Keratinocyte (primary cell): ENCODE data around the gene ITCH. TPM values are rescaled to one million over a fixed set of nuclear protein-coding genes. Genes with fewer than 3 reads are reported as not detected.

Source experiments
- DNase-seq: peaks from one replicate; pipeline ENCODE4 v3.0.0-alpha.2; 2011; ENCODE audit warnings: low read depth, missing footprints, low spot score
- FAIRE-seq: peaks from 2 replicates; lab custom pipeline; 2011; peaks lifted over from hg19 to GRCh38; lab: Jason Lieb, UNC
- H2AFZ ChIP-seq: 2 replicates; pipeline ENCODE4 v1.6.0; 2012; ENCODE audit warnings: low read length, control low read depth, inconsistent platforms; ENCODE audit not compliant: control insufficient read depth
- H3K27ac ChIP-seq: 2 replicates; pipeline ENCODE4 v1.5.1; 2011; ENCODE audit warnings: low read length; ENCODE audit not compliant: control insufficient read depth, insufficient read depth
- H3K27me3 ChIP-seq: 3 replicates; pipeline ENCODE4 v1.6.0; 2011; ENCODE audit warnings: low read length; ENCODE audit not compliant: control insufficient read depth, insufficient read depth; ENCODE audit errors: extremely low read depth
- H3K36me3 ChIP-seq, 2 experiments: 2 replicates in 1 of 2; 3 replicates in 1 of 2; pipeline ENCODE4 v1.5.1; 2011; ENCODE audit warnings: low read length in 2 of 2, mild to moderate bottlenecking in 1 of 2; ENCODE audit not compliant: control insufficient read depth in 2 of 2, insufficient read depth in 2 of 2; ENCODE audit errors: extremely low read depth in 1 of 2
- H3K4me1 ChIP-seq: 3 replicates; pipeline ENCODE4 v1.5.1; 2011; ENCODE audit warnings: low read length; ENCODE audit not compliant: control insufficient read depth, insufficient read depth; ENCODE audit errors: extremely low read depth
- H3K4me2 ChIP-seq: 3 replicates; pipeline ENCODE4 v1.6.0; 2011; ENCODE audit warnings: low read depth, low read length; ENCODE audit not compliant: control insufficient read depth, insufficient read depth; ENCODE audit errors: extremely low read depth
- H3K4me3 ChIP-seq, 3 experiments: fragments of 200-600 bp in 1 of 3; sonication (generic) in 1 of 3; 2 replicates in 2 of 3; 3 replicates in 1 of 3; pipeline ENCODE4 v1.5.1; 2011 to 2016; ENCODE audit warnings: low read length in 3 of 3, mild to moderate bottlenecking in 3 of 3, control low read depth in 2 of 3, inconsistent platforms in 1 of 3, low read depth in 1 of 3, mixed read lengths in 1 of 3, mixed run types in 1 of 3, moderate library complexity in 1 of 3; ENCODE audit not compliant: control insufficient read depth in 2 of 3, insufficient read depth in 2 of 3; ENCODE audit errors: extremely low read depth in 1 of 3
- H3K79me2 ChIP-seq: 2 replicates; pipeline ENCODE4 v1.6.0; 2012; ENCODE audit warnings: low read length; ENCODE audit not compliant: control insufficient read depth, insufficient read depth
- H3K9ac ChIP-seq: 3 replicates; pipeline ENCODE4 v1.6.0; 2011; ENCODE audit warnings: low read length; ENCODE audit not compliant: control insufficient read depth, insufficient read depth; ENCODE audit errors: extremely low read depth
- H3K9me1 ChIP-seq: 3 replicates; pipeline ENCODE4 v1.6.0; 2011; ENCODE audit warnings: low read length; ENCODE audit not compliant: control insufficient read depth, insufficient read depth; ENCODE audit errors: extremely low read depth
- H3K9me3 ChIP-seq: 2 replicates; pipeline ENCODE4 v1.5.1; 2012; ENCODE audit warnings: low read depth, low read length; ENCODE audit not compliant: control insufficient read depth
- H4K20me1 ChIP-seq: 3 replicates; pipeline ENCODE4 v1.6.0; 2011; ENCODE audit warnings: low read length; ENCODE audit not compliant: control insufficient read depth, insufficient read depth; ENCODE audit errors: extremely low read depth
- CTCF ChIP-seq, 3 experiments: IDR thresholded peaks in 1 of 3; conservative IDR thresholded peaks in 1 of 3; optimal IDR thresholded peaks in 1 of 3; 2 replicates in 2 of 3; 3 replicates in 1 of 3; pipeline versions ENCODE3 to v1.5.1; 2011; ENCODE audit warnings: low read length in 3 of 3, mild to moderate bottlenecking in 3 of 3, moderate library complexity in 2 of 3, control low read depth in 1 of 3, inconsistent platforms in 1 of 3; ENCODE audit not compliant: insufficient read depth in 2 of 3; ENCODE audit errors: extremely low read depth in 1 of 3
- EZH2 ChIP-seq: IDR thresholded peaks from one replicate; pipeline ENCODE4 v1.6.1; 2012; ENCODE audit warnings: inconsistent platforms, mild to moderate bottlenecking, low read length, moderate library complexity
- dilution Hi-C: fragments of 300-500 bp; cut with MboI; formaldehyde crosslinking; loops from one replicate; pipeline ENCODE4 v1.7.0; 2020; ENCODE audit warnings: low sequenced_read_pairs; ENCODE audit not compliant: extremely low pct_ligation_motif_present
- polyA plus RNA-seq, 5 experiments: library from polyadenylated mRNA; depleted of rRNA in 3 of 5; stranded (reverse) in 3 of 5; stranded (forward) in 1 of 5; unstranded in 1 of 5; fragments of >200 nt; gene quantifications; 1 replicate in 1 of 5; 2 replicates in 3 of 5; 3 replicates in 1 of 5; pipeline versions ENCODE4 v1.2.1 to v1.2.3, GENCODE V29; 2011 to 2012; ENCODE audit warnings: missing spikeins in 2 of 5, low read depth in 1 of 5, low replicate concordance in 1 of 5

ITCH gene
- polyA plus RNA-seq, 1 donor (not counting 4 experiments of a cell fraction or from before 2014, with no cell fraction given), result 42.5 TPM

- FAIRE-seq (peak; percentile 77), DNase-seq (no peak)
- H4K20me1 ChIP-seq, result peaks cover 12% of the 10 kb centered on the region
- no peak overlapping the region for H3K4me3 ChIP-seq
- peak; percentile 86 to 94 (median 89) for TF ChIP-seq CTCF (optimal IDR thresholded peaks at IDR 0.05 in 1 of 3, IDR thresholded peaks at IDR 0.05 in 1 of 3, conservative IDR thresholded peaks at IDR 0.05 in 1 of 3; ENCODE audit: extremely low read depth in 1 of 3, insufficient read depth in 2 of 3, low read length in 3 of 3)
- TF ChIP-seq EZH2, result no peak
- H3K4me2 ChIP-seq, result no peak overlapping the region
- no peaks in the 10 kb centered on the region for H3K4me1 ChIP-seq
- H3K36me3 ChIP-seq, result peaks cover 47 to 57% of the 10 kb centered on the region in 2 experiments
- H3K9ac ChIP-seq, result no peak overlapping the region
- dilution Hi-C loops, result no loop called here
- H3K27ac ChIP-seq, result peak overlapping the region; percentile 13
- H3K9me3 ChIP-seq, result no peaks in the 10 kb centered on the region
- H3K79me2 ChIP-seq, result no peaks in the 10 kb centered on the region
- no peak overlapping the region for H2AFZ ChIP-seq
- no peaks in the 10 kb centered on the region for H3K27me3 ChIP-seq
- peaks cover 3% of the 10 kb centered on the region for H3K9me1 ChIP-seq
These were observed 175.6 kb downstream of the ITCH start for GRCh38 chr20:34538671-34539123.

GRCh38 chr20:34539756-34540155, 176.7 kb downstream of the ITCH start:
- dilution Hi-C loops, result no loop called here
- FAIRE-seq, result no peak

More at GRCh38 chr20:34539756-34540155, 176.7 kb downstream of the ITCH start:
- no peak for DNase-seq
- H4K20me1 ChIP-seq, result peaks cover 12% of the 10 kb centered on the region
- H3K4me2 ChIP-seq, result no peak overlapping the region
- H3K9ac ChIP-seq, result no peak overlapping the region
- no peak overlapping the region for H2AFZ ChIP-seq
- H3K36me3 ChIP-seq, result peaks cover 40 to 48% of the 10 kb centered on the region in 2 experiments
- no peak overlapping the region for H3K4me3 ChIP-seq
- H3K9me1 ChIP-seq, result peaks cover 3% of the 10 kb centered on the region
- TF ChIP-seq CTCF (optimal IDR thresholded peaks at IDR 0.05 in 1 of 3, IDR thresholded peaks at IDR 0.05 in 1 of 3, conservative IDR thresholded peaks at IDR 0.05 in 1 of 3; ENCODE audit: extremely low read depth in 1 of 3, insufficient read depth in 2 of 3, low read length in 3 of 3), result no peak
- TF ChIP-seq EZH2, result no peak
- H3K27ac ChIP-seq, result no peak overlapping the region
- no peaks in the 10 kb centered on the region for H3K79me2 ChIP-seq
- H3K4me1 ChIP-seq, result no peaks in the 10 kb centered on the region
- H3K9me3 ChIP-seq, result no peaks in the 10 kb centered on the region
- H3K27me3 ChIP-seq, result no peaks in the 10 kb centered on the region
